GM21526 (cell line): ENCODE data around the gene DLGAP4.
"Not testable (repeated sequence)": the region's sequence is repeated elsewhere in the genome, so short reads cannot be mapped to it uniquely, and the experiment has no call there.

Experiments used
- ATAC-seq: cut with Tn5 transposase; IDR thresholded peaks from one replicate; pipeline ENCODE4 v1.9.1; 2021; ENCODE audit warnings: moderate library complexity; ENCODE audit not compliant: unreplicated experiment, low FRiP score

Gene DLGAP4

DNA sequence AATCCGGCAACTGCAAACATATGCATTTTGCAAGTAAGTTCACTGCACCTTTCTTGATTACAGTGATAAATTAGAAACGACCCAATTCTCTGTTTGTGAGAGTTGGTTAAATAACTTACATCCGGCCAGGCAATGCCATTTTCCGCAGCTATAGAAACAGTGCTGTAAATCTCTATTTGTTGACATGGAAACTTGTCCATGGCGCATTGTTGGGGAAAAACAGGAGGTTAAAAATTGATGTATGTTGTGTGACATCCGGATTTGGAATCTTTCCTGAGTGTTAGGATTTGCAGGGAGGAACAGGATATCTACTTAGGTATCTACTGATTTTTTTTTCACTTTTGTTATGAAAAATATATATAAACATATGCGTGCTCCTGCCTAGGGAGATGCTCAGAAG lies 66.5 kb downstream of the DLGAP4 start:
- ATAC-seq = no peak

DNA sequence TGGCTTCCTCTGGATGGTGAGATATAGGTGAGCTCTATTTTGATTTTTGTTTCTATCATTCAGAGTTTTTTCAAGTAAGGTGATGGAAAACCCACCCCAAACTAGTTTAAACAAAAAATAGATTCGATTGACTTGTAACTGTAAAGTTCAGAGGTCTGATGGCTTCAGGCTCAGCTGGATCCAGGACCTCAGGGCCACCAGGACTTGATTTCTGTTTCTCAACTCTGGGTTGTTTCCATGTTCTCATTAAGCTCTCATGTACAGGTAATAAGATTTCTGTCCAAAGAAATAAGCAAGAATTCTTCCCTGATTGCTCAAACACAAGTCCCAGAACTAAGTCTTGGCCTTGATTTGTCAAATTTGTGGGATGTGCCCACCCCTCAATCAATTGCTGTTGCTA lies 67.0 kb downstream of the DLGAP4 start:
- ATAC-seq = no peak

DNA sequence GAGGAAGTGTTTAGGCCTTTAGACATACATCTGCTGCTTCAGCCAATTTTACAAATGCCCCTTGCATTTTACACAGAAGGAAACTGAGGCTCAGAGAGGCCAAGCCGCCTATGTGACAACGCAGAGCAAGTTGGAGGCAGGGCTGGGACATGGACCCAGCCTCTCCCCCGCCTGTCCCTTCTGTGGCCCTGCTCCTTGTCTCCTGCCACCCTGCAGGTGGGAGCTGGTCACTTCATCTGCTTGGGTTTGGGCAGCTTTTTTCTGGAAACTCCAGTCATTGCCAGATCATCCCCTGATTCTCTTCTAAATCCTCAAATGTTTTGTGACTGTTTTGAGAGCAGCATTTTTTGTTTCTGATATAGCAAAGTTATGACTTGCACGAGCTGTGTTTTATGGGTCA lies 68.9 kb downstream of the DLGAP4 start:
- no peak for ATAC-seq

DNA sequence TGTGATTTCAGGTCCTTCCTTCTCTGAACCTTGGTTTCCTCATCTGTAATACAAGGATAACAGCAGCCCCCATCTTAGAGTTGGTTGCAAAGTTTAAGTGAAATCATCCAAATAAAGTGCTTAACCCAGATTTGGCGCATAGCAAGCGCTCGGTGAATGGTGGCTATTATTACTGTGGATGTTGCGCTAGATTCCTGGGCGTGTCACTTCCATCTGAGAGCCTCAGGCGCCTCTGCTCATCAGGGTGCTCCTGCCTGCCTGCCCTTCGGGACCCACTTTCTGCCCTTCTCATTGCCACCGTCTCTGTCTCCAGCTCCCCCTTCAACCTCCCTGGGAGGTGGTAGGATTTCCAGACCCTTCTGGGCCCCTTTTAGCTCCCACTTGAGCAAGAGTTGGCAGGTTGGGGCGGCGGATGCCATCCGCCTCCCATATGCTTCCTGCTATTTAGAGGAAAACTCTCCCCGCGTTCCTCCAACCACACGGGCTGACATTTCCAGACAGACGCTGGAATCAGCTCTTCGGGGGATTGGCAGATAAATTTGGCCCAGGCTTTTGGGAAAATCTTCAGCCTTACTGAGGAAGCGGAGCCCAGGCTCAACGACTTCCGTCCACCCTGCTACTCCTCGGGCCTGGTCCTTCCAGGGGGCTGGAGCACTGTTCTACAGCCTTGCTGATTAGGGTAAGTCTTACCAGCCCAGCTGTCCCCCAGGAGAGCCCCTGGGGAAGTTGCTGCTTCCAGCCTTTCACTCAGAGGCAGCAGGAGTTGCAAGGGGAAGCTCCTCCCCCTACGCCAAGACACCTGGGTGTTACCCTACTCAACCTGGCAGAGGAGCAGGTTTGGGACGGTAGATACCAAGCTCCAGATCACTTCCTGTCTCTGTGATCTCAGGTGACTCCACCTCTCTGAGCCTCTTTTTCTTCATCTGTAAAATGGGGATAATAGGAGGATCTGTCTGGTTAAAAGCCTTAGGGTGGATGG lies 71.5 kb downstream of the DLGAP4 start:
- no peak for ATAC-seq

DNA sequence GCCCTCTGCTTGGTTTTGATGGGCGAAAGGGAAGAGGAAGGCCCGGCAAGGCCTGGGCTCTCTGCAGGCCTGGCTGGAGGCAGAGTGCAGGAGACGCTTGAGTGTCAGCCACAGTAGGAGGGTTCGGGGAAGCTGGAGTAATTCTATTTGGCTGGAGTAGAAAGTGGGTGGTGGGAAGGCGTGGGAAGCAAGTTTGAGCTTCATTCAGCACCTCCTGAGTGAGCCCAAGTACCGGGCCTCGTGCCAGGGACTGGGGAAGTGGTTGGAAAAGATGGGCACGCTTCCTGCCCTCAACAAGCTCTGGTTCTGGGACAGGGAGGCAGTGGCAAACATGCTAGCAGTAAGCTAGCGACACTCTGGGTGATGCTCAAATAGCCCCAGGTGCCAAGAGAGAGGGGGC lies 72.5 kb downstream of the DLGAP4 start:
- ATAC-seq = no peak

DNA sequence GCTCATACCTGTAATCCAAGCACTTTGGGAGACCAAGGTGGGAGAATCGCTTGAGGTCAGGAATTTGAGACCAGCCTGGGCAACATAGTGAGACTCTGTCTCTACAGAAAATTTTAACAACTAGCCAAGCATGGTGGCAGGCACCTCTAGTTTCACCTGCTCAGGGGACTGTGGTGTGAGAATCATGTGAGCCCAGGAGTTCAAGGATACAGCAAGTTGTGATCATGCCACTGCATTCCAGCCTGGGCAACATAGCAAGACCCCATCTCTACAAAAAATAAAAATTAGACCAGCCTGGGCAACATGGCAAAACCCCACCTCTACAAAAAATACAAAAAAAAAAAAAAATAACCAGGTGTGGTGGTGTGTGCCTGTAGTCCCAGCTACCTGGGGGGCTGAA lies 73.8 kb downstream of the DLGAP4 start:
- ATAC-seq = not testable (repeated sequence)

DNA sequence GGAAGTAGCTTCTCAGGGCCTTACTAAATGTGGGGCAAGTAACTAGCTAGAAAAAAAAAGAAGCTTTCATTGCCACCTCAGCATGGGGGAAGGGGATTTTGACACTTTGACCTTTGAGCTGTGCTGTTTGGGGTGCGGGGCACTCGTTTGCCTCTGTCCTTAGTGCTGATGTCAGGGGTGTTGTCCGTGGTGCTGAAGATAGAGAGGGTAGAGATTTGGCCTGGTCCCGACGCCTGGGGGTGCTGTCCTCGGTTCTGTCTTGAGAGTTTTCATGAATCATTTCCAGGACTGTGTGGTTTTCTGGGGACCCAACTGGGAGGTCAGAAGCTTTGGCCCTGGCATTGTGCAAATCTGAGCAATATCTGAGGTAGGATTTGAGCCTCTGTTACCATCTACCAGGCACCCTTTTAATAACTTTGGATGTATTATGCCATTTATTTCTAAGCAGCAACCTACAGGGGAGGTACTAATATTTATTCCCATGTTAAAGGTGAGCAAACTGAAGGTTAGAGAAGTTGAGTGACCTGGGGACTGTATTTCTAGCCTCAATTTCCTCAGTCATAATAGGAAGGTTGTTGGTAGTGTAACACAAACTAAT lies 78.0 kb downstream of the DLGAP4 start:
- no peak for ATAC-seq

- ATAC-seq = no peak
These were observed 79.4 kb downstream of the DLGAP4 start for GRCh38 chr20:36385503-36385902.

GRCh38 chr20:36386236-36386635 lies 80.1 kb downstream of the DLGAP4 start:
- ATAC-seq = no peak

GRCh38 chr20:36390269-36390668 lies 84.1 kb downstream of the DLGAP4 start:
- ATAC-seq = no peak

DNA sequence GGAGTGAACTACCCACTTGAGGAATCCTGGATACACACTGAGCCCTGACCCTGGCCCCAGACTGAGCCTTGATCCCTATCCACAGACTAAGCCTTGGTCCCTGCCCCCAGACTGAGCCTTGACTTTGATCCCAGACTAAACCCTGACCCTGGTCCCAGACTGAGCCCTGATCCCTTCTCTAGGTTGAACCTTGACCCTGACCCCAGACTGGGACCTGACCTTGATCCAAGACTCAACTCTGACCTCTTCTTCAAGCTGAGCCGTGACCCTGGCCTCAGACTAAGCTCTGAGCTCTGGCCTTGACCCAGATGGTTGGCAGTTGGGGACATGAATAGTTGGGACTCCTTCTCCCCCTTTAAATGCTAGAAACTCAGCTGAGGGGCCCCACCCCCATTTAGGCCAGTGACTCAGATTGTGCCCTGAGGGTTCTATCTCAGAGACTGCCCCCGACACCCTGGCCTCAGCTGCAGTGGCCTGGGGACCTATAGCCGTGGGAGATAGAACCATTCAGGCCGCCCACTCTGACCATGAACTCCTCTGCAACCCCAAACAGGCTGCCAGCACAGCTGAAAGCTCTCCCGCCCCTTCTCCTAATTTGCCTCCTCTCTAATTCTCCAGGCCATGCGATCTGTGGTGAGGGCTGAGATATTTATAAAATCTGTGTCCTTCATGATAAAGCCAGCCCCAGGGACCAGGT lies 84.7 kb downstream of the DLGAP4 start:
- ATAC-seq = no peak

- ATAC-seq = no peak
These were observed 85.3 kb downstream of the DLGAP4 start for GRCh38 chr20:36391456-36391855.

DNA sequence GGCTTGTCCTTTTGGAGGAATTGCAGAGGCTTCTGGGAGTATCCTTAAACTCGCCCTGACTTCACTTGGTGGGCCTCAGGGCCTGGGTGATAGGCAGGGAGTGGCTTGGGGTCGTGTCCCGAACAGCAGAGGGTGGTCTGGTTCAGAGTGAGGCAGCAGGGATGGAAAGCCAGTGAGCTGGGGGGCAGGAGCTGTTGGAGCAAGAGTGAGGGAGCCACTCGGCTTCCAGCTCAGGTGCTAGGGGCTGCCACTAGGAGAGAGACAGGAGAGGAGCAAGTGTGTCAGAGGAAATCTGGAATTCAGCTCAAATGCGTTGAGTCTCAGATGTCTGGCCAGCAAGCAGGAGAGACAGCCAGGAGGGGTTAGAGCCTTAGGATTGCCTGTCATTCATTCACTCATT lies 85.8 kb downstream of the DLGAP4 start:
- no peak for ATAC-seq

DNA sequence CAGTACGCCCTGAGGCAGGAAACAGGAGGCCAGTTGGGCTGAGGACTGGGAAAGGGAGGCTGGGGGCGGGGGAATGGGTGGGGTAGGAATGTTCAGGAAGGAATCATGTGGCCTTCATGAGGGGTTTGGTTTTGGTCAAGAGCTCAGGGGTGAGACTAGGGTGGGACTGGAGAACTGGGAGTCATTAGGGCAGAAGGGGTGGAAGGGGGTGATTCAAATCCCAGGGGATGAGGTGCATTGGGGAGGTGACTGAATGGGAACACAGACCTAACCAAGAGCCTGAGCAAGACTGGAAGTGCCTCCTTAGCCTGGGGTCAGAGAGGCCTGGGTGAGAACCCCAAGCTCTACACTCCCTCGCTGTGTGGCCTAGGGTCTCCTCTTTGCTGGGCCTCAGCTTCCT lies 86.8 kb downstream of the DLGAP4 start:
- no peak for ATAC-seq

GRCh38 chr20:36394340-36394965 lies 88.3 kb downstream of the DLGAP4 start:
- no peak for ATAC-seq

- ATAC-seq = no peak
These were observed 90.2 kb downstream of the DLGAP4 start for GRCh38 chr20:36396340-36396739.

DNA sequence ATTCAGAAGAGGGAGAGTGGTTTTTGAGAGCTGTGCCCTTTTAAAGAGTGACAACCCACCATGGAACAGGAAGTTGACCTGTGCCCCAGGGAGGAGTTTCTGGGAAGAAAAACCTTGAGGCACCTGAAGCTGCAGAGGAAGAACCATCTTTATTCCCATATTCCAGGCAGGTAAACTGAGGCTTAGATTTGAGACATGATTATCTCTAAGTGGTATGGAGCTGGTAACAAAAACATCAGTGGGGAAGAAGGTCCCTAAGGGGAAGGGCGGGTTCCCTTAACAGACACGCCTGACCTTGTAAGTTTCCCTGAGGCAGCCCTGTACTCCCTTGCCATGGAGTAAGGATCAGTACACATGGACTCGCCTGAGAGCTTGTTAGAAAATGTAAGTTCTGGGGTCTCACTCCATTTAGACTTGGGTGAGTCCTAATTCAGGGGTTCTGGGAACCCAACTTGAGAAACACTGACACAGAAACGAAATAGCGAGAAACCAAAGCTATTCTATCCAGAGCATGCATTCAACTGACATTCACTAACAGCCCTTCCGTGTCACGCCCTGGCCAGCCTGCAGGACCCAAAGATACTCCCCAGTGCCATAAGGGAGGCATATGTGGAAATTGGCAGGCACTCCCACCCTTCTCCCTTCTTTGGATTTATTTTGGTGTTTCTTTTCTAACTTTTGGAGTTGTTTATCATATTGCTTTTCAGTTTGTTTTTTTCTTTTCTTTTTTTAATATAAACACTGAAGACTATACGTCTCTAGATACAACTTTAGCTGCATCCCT lies 90.9 kb downstream of the DLGAP4 start:
- no peak for ATAC-seq

- ATAC-seq = no peak
These were observed 92.4 kb downstream of the DLGAP4 start for GRCh38 chr20:36398515-36398914.

DNA sequence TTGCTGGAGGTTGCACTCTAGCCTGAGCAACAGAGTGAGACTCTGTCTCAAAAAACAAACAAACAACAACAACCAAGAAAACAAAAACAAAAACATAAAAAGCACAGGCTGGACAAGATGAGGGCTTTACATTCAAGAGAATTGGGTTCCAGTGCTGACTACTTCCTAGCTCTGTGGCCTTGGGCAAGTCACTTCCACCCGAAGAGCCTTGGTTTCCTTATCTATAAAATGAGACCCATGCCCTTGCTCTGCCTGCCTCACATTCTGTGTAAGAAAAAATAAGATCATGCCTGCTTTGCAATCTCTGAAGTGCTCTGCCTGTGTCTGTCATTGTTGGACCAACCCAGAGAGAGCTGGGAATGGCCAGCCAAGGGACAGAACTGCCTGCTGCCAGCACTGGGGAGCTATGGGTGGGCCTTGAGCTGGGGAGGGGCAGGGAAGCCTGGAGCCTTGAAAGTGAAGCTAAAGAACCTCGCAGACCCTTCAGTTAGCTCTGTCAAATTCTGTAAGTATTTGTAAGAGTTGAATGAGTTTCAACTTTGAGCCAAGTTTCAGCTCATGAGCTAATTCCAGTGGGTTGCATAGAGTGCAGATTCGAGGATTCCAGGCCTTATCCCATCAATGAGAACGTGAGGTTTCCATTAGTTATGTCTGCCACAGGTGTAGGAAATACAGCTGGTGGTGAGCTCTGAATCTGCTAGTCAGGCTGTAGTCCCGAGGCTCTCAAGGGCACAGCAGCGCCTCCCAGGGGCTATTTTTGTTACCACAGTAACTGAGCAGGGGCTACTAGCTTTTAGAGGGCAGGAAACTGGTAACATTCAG lies 93.2 kb downstream of the DLGAP4 start:
- no peak for ATAC-seq
